ENCODE data around the gene TIFAB. TPM values are rescaled to one million over a fixed set of nuclear protein-coding genes. Genes with fewer than 3 reads are reported as not detected.

The TIFAB gene
- total and polyA plus RNA-seq, 2 experiments from 2014 or later = not detected

- H3F3A ChIP-seq (replicated peaks; ENCODE audit: low read depth) = no peaks in the 10 kb centered on the region
- Mint-ChIP-seq H3K27me3 (ENCODE audit: insufficient read depth, low read depth, poor library complexity) (peaks cover 48% of the 10 kb centered on the region), H3K4me3 (no peak overlapping the region), H3K36me3 (ENCODE audit: low read depth) (no peaks in the 10 kb centered on the region), H3K4me1 (peaks cover 18% of the 10 kb centered on the region), H3K27ac (no peak overlapping the region), H3K9me3 (no peaks in the 10 kb centered on the region)
- peaks cover 87% of the 10 kb centered on the region for H3K27me3 ChIP-seq (ENCODE audit: insufficient read depth)
- no peak overlapping the region for H3K4me2 ChIP-seq
- no peaks in the 10 kb centered on the region for H3K79me2 ChIP-seq (replicated peaks; ENCODE audit: insufficient read depth)
- DNase-seq (ENCODE audit: low spot score) = no peak
- H3K9me2 ChIP-seq (ENCODE audit: insufficient read depth) = peaks cover 4% of the 10 kb centered on the region; the same call in 1 of the 2 replicates
- TF ChIP-seq ETS1 (IDR thresholded peaks at IDR 0.05) (no peak), EZH2phosphoT487 (IDR thresholded peaks at IDR 0.05; ENCODE audit: unreplicated experiment) (no peak), ZNF462 (CRISPR knock-in tag; IDR thresholded peaks at IDR 0.05) (no peak), POLR2AphosphoS5 (IDR thresholded peaks at IDR 0.05; ENCODE audit: low read depth) (no peak), NANOG (IDR thresholded peaks at IDR 0.05; ENCODE audit: borderline replicate concordance) (no peak), ZNF114 (CRISPR knock-in tag; IDR thresholded peaks at IDR 0.05) (no peak), EZH2 (IDR thresholded peaks at IDR 0.05; ENCODE audit: low read depth, unreplicated experiment) (no peak), REST (IDR thresholded peaks at IDR 0.05; ENCODE audit: unreplicated experiment) (no peak), JUNB (IDR thresholded peaks at IDR 0.05; ENCODE audit: unreplicated experiment) (no peak), CREB1 (CRISPR knock-in tag; IDR thresholded peaks at IDR 0.05; ENCODE audit: low read depth) (no peak), ZNF331 (CRISPR knock-in tag; IDR thresholded peaks at IDR 0.05; ENCODE audit: low read depth) (no peak), STAT1 (IDR thresholded peaks at IDR 0.05; ENCODE audit: unreplicated experiment) (no peak)
- TF ChIP-seq, protein P1, sequence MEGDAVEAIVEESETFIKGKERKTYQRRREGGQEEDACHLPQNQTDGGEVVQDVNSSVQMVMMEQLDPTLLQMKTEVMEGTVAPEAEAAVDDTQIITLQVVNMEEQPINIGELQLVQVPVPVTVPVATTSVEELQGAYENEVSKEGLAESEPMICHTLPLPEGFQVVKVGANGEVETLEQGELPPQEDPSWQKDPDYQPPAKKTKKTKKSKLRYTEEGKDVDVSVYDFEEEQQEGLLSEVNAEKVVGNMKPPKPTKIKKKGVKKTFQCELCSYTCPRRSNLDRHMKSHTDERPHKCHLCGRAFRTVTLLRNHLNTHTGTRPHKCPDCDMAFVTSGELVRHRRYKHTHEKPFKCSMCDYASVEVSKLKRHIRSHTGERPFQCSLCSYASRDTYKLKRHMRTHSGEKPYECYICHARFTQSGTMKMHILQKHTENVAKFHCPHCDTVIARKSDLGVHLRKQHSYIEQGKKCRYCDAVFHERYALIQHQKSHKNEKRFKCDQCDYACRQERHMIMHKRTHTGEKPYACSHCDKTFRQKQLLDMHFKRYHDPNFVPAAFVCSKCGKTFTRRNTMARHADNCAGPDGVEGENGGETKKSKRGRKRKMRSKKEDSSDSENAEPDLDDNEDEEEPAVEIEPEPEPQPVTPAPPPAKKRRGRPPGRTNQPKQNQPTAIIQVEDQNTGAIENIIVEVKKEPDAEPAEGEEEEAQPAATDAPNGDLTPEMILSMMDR (conservative IDR thresholded peaks at IDR 0.05; ENCODE audit: low read depth in 2 of 2) = no peak
- H3K36me3 ChIP-seq (ENCODE audit: insufficient read depth) = no peaks in the 10 kb centered on the region
- H2AFZ ChIP-seq = no peak overlapping the region
- H3K27ac ChIP-seq (ENCODE audit: low read depth) = no peak overlapping the region
- H4K20me1 ChIP-seq (replicated peaks; ENCODE audit: insufficient read depth) = 0 out of 2 replicates have a peak, but pooled peaks cover 7% of the 10 kb centered on the region
- ATAC-seq = no peak
- H3K4me1 ChIP-seq (ENCODE audit: insufficient read depth) = no peaks in the 10 kb centered on the region; the same call in 1 of the 2 replicates
- H3K4me3 ChIP-seq = no peak overlapping the region
These were observed 46.0 kb upstream of the TIFAB start for GRCh38 chr5:135497971-135498636.

Data from GM23338 (cell line).